ENCODE data around the gene USP37. TPM values are rescaled to one million over a fixed set of nuclear protein-coding genes. Genes with fewer than 3 reads are reported as not detected.

Gene USP37
- total and polyA plus RNA-seq, 2 of the 13 experiments (the other 11 are each of a cell fraction or from before 2014, with no cell fraction given), result 6.5 to 30.6 TPM

GRCh38 chr2:218419630-218420216 lies 148.4 kb downstream of the USP37 start (continued):
- TF ChIP-seq KIAA2018 (CRISPR knock-in tag; IDR thresholded peaks at IDR 0.05; ENCODE audit: borderline replicate concordance) (0 out of 2 replicates have a peak, but pooled peaks have one; percentile 25), TGIF2 (CRISPR knock-in tag; IDR thresholded peaks at IDR 0.05) (0 out of 2 replicates have a peak, but pooled peaks have one; percentile 21), CSRNP1 (CRISPR knock-in tag; IDR thresholded peaks at IDR 0.05) (no peak), FLYWCH1 (CRISPR knock-in tag; IDR thresholded peaks at IDR 0.05) (no peak), ZNF678 (CRISPR knock-in tag; IDR thresholded peaks at IDR 0.05) (0 out of 2 replicates have a peak, but pooled peaks have one; percentile 38), ZSCAN21 (CRISPR knock-in tag; IDR thresholded peaks at IDR 0.05; ENCODE audit: borderline replicate concordance) (no peak; the same call in 1 of the 2 replicates), GFI1 (CRISPR knock-in tag; IDR thresholded peaks at IDR 0.05; ENCODE audit: borderline replicate concordance) (peak; percentile 34; the same call in 1 of the 2 replicates), ZNF576 (CRISPR knock-in tag; IDR thresholded peaks at IDR 0.05) (peak; percentile 88), ZNF225 (CRISPR knock-in tag; IDR thresholded peaks at IDR 0.05) (0 out of 2 replicates have a peak, but pooled peaks have one; percentile 32), ZBTB34 (CRISPR knock-in tag; IDR thresholded peaks at IDR 0.05) (0 out of 2 replicates have a peak, but pooled peaks have one; percentile 31), TEF (CRISPR knock-in tag; IDR thresholded peaks at IDR 0.05) (no peak), SAFB2 (CRISPR knock-in tag; IDR thresholded peaks at IDR 0.05; ENCODE audit: borderline replicate concordance, low read depth) (peak; percentile 44; the same call in 1 of the 2 replicates), ZBTB37 (CRISPR knock-in tag; IDR thresholded peaks at IDR 0.05) (0 out of 2 replicates have a peak, but pooled peaks have one; percentile 64), HNF4A (CRISPR knock-in tag; IDR thresholded peaks at IDR 0.05) (peak; percentile 3; the same call in 1 of the 2 replicates)

Measured in HepG2 (cell line).